SU-DHL-6 (cell line): ENCODE data around the gene SCN9A.

Experiments
- CTCF ChIP-seq: fragments of 200-600 bp; sonication (generic); IDR thresholded peaks from one replicate; pipeline ENCODE4 v1.5.1; 2017; ENCODE audit warnings: antibody characterized with exemption, mild to moderate bottlenecking, low read length, moderate library complexity; ENCODE audit not compliant: insufficient read depth, poor library complexity, severe bottlenecking
- EZH2phosphoT487 ChIP-seq: fragments of 200-600 bp; sonication (generic), shearing (Covaris generic); conservative IDR thresholded peaks from 2 replicates; pipeline ENCODE4 v1.6.1; 2018; ENCODE audit warnings: mild to moderate bottlenecking, antibody characterized with exemption, low read length, moderate library complexity, mixed read lengths

- no peak for TF ChIP-seq CTCF
- no peak for TF ChIP-seq EZH2phosphoT487
Measured at GRCh38 chr2:166302036-166302435, 73.7 kb downstream of the SCN9A start.
